Mesendoderm (in vitro differentiated cells): ENCODE results near the gene BANK1.

Source experiments
- DNase-seq: peaks from one replicate; pipeline ENCODE4 v3.0.0; 2013
- H2AK5ac ChIP-seq: 2 replicates; pipeline ENCODE4 v1.6.1; 2013; ENCODE audit warnings: low read length, inconsistent platforms
- H2BK120ac ChIP-seq: 2 replicates; pipeline ENCODE4 v1.6.1; 2013; ENCODE audit warnings: low read depth, mild to moderate bottlenecking, low read length, moderate library complexity, mixed read lengths
- H2BK15ac ChIP-seq: replicated peaks from 2 replicates; pipeline ENCODE4 v1.6.1; 2013; ENCODE audit warnings: low read depth, mild to moderate bottlenecking, moderate library complexity
- H2BK5ac ChIP-seq: 2 replicates; pipeline ENCODE4 v1.6.1; 2013; ENCODE audit warnings: low read length, inconsistent platforms
- H3K18ac ChIP-seq: 2 replicates; pipeline ENCODE4 v1.6.1; 2013; ENCODE audit warnings: mild to moderate bottlenecking, low read length, mixed read lengths
- H3K23ac ChIP-seq: one replicate; pipeline ENCODE4 v1.6.1; 2013; ENCODE audit warnings: low read length
- H3K27ac ChIP-seq: 2 replicates; pipeline ENCODE4 v1.5.1; 2013; ENCODE audit warnings: low read depth, mild to moderate bottlenecking, inconsistent platforms, low read length, moderate library complexity
- H3K27me3 ChIP-seq: 2 replicates; pipeline ENCODE4 v1.6.1; 2013; ENCODE audit warnings: low read length, control low read depth, mild to moderate bottlenecking, inconsistent platforms; ENCODE audit not compliant: insufficient read depth, poor library complexity
- H3K36me3 ChIP-seq: 2 replicates; pipeline ENCODE4 v1.6.1; 2013; ENCODE audit warnings: low read length, inconsistent platforms; ENCODE audit not compliant: control insufficient read depth, insufficient read depth
- H3K4ac ChIP-seq: one replicate; pipeline ENCODE4 v1.6.1; 2013; ENCODE audit warnings: low read depth, mild to moderate bottlenecking, low read length, moderate library complexity
- H3K4me1 ChIP-seq: 2 replicates; pipeline ENCODE4 v1.6.1; 2013; ENCODE audit warnings: low read depth, low read length, inconsistent platforms; ENCODE audit not compliant: control insufficient read depth
- H3K4me2 ChIP-seq: 2 replicates; pipeline ENCODE4 v1.6.1; 2013; ENCODE audit warnings: low read length
- H3K4me3 ChIP-seq: 2 replicates; pipeline ENCODE4 v1.5.1; 2013; ENCODE audit warnings: mild to moderate bottlenecking, low read length
- H3K56ac ChIP-seq: one replicate; pipeline ENCODE4 v1.6.1; 2013; ENCODE audit warnings: low read length
- H3K79me1 ChIP-seq: 2 replicates; pipeline ENCODE4 v1.6.1; 2013; ENCODE audit warnings: low read length, inconsistent platforms
- H3K79me2 ChIP-seq: 2 replicates; pipeline ENCODE4 v1.6.1; 2013; ENCODE audit warnings: mild to moderate bottlenecking, low read length; ENCODE audit not compliant: control insufficient read depth, insufficient read depth
- H3K9ac ChIP-seq: 2 replicates; pipeline ENCODE4 v1.6.1; 2013; ENCODE audit warnings: low read length, inconsistent platforms
- H4K5ac ChIP-seq: one replicate; pipeline ENCODE4 v1.6.1; 2013; ENCODE audit warnings: low read length
- H4K8ac ChIP-seq: one replicate; pipeline ENCODE4 v1.6.1; 2013; ENCODE audit warnings: low read depth, mild to moderate bottlenecking, control low read depth, low read length, moderate library complexity
- WGBS: extraction: QIAGEN DNeasy Blood & Tissue Kit; methylation state at CpG from one replicate; pipeline ENCODE4 v1.1.7; 2013; ENCODE audit warnings: low lambda C conversion rate, missing lambda C conversion rate; ENCODE audit not compliant: insufficient coverage; ENCODE audit errors: extremely low coverage; 5-methylcytosine and 5-hydroxymethylcytosine counted together

Gene BANK1

DNA sequence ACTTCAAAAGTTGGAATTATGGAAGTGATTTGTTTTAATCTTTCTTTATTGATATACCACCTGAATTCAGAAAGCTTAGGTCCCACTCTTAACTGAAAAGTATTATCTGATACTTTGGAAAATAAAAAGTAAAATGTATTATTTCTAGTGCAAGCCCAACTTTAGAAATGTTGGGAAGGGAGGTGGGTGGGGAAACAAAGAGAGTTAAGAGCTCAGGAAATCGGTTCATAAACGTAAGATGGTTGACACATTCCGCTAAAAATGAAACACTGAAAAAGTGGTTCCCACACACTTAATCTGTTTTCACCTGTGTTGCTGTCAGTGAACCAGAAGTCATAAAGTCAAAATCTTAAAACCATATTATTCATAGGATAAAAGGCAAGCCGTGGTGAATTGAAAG is 237.4 kb downstream of the BANK1 start:
- Histone ChIP-seq H4K5ac (no peak overlapping the region), H3K4me2 (no peak overlapping the region), H3K27me3 (no peaks in the 10 kb centered on the region), H3K56ac (no peak overlapping the region), H3K9ac (no peak overlapping the region), H3K79me1 (no peaks in the 10 kb centered on the region), H4K8ac (no peak overlapping the region), H2BK120ac (no peak overlapping the region), H3K36me3 (no peaks in the 10 kb centered on the region), H3K4me1 (no peaks in the 10 kb centered on the region), H3K4me3 (no peak overlapping the region), H3K23ac (no peak overlapping the region), H3K79me2 (no peaks in the 10 kb centered on the region), H2BK15ac (no peak overlapping the region), H2AK5ac (no peak overlapping the region), H3K18ac (no peak overlapping the region), H3K27ac (no peak overlapping the region), H2BK5ac (no peak overlapping the region), H3K4ac (no peak overlapping the region)
- DNase-seq, result no peak
- no CpG with 5 or more reads among the region's 4 CpGs for WGBS

- Histone ChIP-seq H2BK120ac (no peak overlapping the region), H3K9ac (no peak overlapping the region), H3K79me2 (no peaks in the 10 kb centered on the region), H4K5ac (no peak overlapping the region), H2AK5ac (no peak overlapping the region), H3K18ac (no peak overlapping the region), H3K36me3 (no peaks in the 10 kb centered on the region), H4K8ac (no peak overlapping the region), H3K4me3 (no peak overlapping the region), H3K4me2 (no peak overlapping the region), H3K27ac (no peak overlapping the region), H3K27me3 (no peaks in the 10 kb centered on the region), H3K23ac (no peak overlapping the region), H3K4ac (no peak overlapping the region), H2BK5ac (no peak overlapping the region), H3K4me1 (no peaks in the 10 kb centered on the region), H2BK15ac (no peak overlapping the region), H3K56ac (no peak overlapping the region), H3K79me1 (no peaks in the 10 kb centered on the region)
- no peak for DNase-seq
- no CpG with 5 or more reads among the region's 2 CpGs for WGBS
Observed at GRCh38 chr4:102031406-102031805, 240.9 kb downstream of the BANK1 start.

DNA sequence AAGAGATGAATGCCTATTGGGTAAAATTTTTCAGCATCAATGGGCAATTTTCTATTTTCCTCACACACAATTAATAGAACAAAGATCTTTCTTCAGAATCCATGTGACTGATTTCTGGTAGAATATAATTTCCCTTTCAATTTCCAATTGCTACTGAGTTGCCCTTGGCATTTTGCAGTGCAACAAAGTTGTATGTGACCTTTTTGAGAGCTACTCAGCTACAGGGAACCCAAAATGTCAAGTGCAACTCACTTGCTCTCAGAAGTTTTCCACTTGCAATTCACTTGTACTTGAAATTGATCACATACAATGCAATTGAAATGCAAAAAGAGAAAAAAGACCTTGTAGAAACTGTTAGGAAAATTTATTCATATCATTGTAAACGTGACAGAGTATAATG is 245.5 kb downstream of the BANK1 start:
- WGBS, result no CpG with 5 or more reads among the region's 1 CpG
- no peak overlapping the region for H3K27ac ChIP-seq

DNA sequence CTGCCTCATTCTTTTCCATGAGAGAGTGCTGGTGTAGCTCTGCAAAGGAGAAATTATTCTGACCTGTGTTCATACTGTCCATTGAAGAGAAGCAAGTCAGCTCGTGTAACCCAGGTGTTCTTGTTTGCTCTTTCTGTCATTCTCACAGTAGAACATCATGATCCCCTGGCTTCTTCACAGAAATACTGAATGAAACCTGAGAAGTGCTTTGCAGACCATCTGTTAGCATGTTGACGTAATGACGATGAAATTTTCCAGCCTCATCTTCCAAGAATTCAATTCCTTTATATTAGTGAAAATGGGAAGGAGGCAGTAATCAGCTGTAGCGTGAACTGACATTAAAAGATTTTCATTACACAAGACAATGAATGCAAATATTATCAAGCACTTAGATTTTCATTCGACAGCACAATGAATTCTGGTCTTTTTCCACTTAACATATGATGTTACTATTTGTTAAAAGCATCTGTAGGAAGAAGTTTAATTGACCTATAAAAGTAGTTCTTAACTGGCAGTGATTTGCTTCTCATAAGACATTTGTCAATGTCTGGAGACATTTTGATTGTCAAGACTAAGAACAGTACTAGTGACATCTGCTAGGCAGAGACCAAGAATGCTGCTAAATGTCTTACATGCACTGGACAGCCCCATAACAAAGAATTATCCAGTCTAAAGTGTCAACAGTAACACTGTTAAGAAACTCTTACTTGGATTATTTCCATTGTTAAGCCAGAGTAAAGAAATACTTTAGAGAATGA is 246.3 kb downstream of the BANK1 start:
- H2BK15ac ChIP-seq, result no peak overlapping the region

More for the DNA sequence above, 245.5 kb downstream of the BANK1 start:
- no peak overlapping the region for H3K4ac ChIP-seq
- no peak overlapping the region for H2BK5ac ChIP-seq
- H3K4me1 ChIP-seq, result no peaks in the 10 kb centered on the region
- H3K79me1 ChIP-seq, result no peaks in the 10 kb centered on the region
- no peak overlapping the region for H2BK120ac ChIP-seq
- no peak overlapping the region for H4K8ac ChIP-seq
- no peaks in the 10 kb centered on the region for H3K36me3 ChIP-seq
- H4K5ac ChIP-seq, result no peak overlapping the region
- H3K23ac ChIP-seq, result no peak overlapping the region
- no peak overlapping the region for H3K4me2 ChIP-seq
- H2BK15ac ChIP-seq, result no peak overlapping the region
- H2AK5ac ChIP-seq, result no peak overlapping the region
- DNase-seq, result no peak
- H3K9ac ChIP-seq, result no peak overlapping the region
- no peaks in the 10 kb centered on the region for H3K79me2 ChIP-seq
- no peak overlapping the region for H3K56ac ChIP-seq
- no peak overlapping the region for H3K4me3 ChIP-seq
- no peaks in the 10 kb centered on the region for H3K27me3 ChIP-seq
- no peak overlapping the region for H3K18ac ChIP-seq

GRCh38 chr4:102037566-102037965 is 247.0 kb downstream of the BANK1 start:
- Histone ChIP-seq H3K23ac (no peak overlapping the region), H3K27ac (no peak overlapping the region), H3K36me3 (no peaks in the 10 kb centered on the region), H2BK15ac (no peak overlapping the region), H4K5ac (no peak overlapping the region), H3K4me1 (no peaks in the 10 kb centered on the region), H3K27me3 (no peaks in the 10 kb centered on the region), H3K4me3 (no peak overlapping the region), H3K4ac (no peak overlapping the region), H3K56ac (no peak overlapping the region), H3K18ac (no peak overlapping the region), H3K79me1 (no peaks in the 10 kb centered on the region), H3K9ac (no peak overlapping the region), H3K4me2 (no peak overlapping the region), H2BK120ac (no peak overlapping the region), H2BK5ac (no peak overlapping the region), H4K8ac (no peak overlapping the region), H3K79me2 (no peaks in the 10 kb centered on the region), H2AK5ac (no peak overlapping the region)
- no peak for DNase-seq
- no CpG with 5 or more reads among the region's 2 CpGs for WGBS

More for the DNA sequence above, 246.3 kb downstream of the BANK1 start:
- H3K79me1 ChIP-seq, result no peaks in the 10 kb centered on the region
- no peaks in the 10 kb centered on the region for H3K79me2 ChIP-seq
- H2BK5ac ChIP-seq, result no peak overlapping the region
- H3K36me3 ChIP-seq, result no peaks in the 10 kb centered on the region
- no peak overlapping the region for H3K18ac ChIP-seq
- WGBS, result no CpG with 5 or more reads among the region's 5 CpGs
- H3K23ac ChIP-seq, result no peak overlapping the region
- H2BK120ac ChIP-seq, result no peak overlapping the region
- no peaks in the 10 kb centered on the region for H3K27me3 ChIP-seq
- H2AK5ac ChIP-seq, result no peak overlapping the region
- H3K9ac ChIP-seq, result no peak overlapping the region
- peak; percentile 23 for DNase-seq
- no peak overlapping the region for H4K8ac ChIP-seq
- H3K27ac ChIP-seq, result no peak overlapping the region
- H4K5ac ChIP-seq, result no peak overlapping the region
- no peak overlapping the region for H3K56ac ChIP-seq
- H3K4ac ChIP-seq, result no peak overlapping the region
- H3K4me1 ChIP-seq, result no peaks in the 10 kb centered on the region
- no peak overlapping the region for H3K4me2 ChIP-seq
- H3K4me3 ChIP-seq, result no peak overlapping the region
